Tibial artery (tissue), 4 donors: ENCODE results near the gene IL11RA.

Experiments
- DNase-seq, 2 donors: peaks; one replicate each; pipeline ENCODE4 v3.0.0-alpha.2; 2019
- H3K27ac ChIP-seq, 2 donors: fragments of 200-600 bp; sonication (generic) in 1 of 2; 1 replicate in 1 of 2; 2 replicates in 1 of 2; pipeline ENCODE4 v1.5.1; 2018 to 2019; ENCODE audit warnings: mild to moderate bottlenecking in 1 of 2
- H3K27me3 ChIP-seq, 2 donors: fragments of 200-600 bp; sonication (generic) in 1 of 2; one replicate each; pipeline versions ENCODE4 v1.5.1 to v1.6.0; 2016 to 2019
- H3K36me3 ChIP-seq, 3 donors: fragments of 200-600 bp; sonication (generic) in 2 of 3; one replicate each; pipeline ENCODE4 v1.5.1; 2016 to 2019; ENCODE audit warnings: mild to moderate bottlenecking in 2 of 3
- H3K4me1 ChIP-seq, 4 donors: fragments of 200-600 bp; sonication (generic) in 2 of 4; 1 replicate in 3 of 4; 2 replicates in 1 of 4; pipeline ENCODE4 v1.5.1; 2016 to 2019
- H3K4me3 ChIP-seq, 2 donors: fragments of 200-600 bp; sonication (generic) in 1 of 2; 1 replicate in 1 of 2; 2 replicates in 1 of 2; pipeline ENCODE4 v1.5.1; 2018 to 2019; ENCODE audit warnings: mild to moderate bottlenecking in 2 of 2
- H3K9me3 ChIP-seq, 3 donors: fragments of 200-600 bp; sonication (generic) in 1 of 3; one replicate each; pipeline ENCODE4 v1.5.1; 2016 to 2019
- intact Hi-C: fragments of 100-400 bp; cut with DNase I; formaldehyde crosslinking; loops from one replicate; pipeline ENCODE4 v1.15.0; 2023; ENCODE audit warnings: low total_unique reads
- TF ChIP-seq, protein P1 (sequence below), 2 experiments: fragments of 200-600 bp in 1 of 2; fragments of 450-650 bp in 1 of 2; IDR thresholded peaks; one replicate each; pipeline ENCODE4 v1.5.1; 2017 to 2019; ENCODE audit warnings: antibody characterized with exemption in 2 of 2, mild to moderate bottlenecking in 1 of 2, moderate library complexity in 1 of 2

Gene IL11RA

GRCh38 chr9:34651321-34651720 is 664 bp upstream of the IL11RA start:
- TF ChIP-seq, protein P1, sequence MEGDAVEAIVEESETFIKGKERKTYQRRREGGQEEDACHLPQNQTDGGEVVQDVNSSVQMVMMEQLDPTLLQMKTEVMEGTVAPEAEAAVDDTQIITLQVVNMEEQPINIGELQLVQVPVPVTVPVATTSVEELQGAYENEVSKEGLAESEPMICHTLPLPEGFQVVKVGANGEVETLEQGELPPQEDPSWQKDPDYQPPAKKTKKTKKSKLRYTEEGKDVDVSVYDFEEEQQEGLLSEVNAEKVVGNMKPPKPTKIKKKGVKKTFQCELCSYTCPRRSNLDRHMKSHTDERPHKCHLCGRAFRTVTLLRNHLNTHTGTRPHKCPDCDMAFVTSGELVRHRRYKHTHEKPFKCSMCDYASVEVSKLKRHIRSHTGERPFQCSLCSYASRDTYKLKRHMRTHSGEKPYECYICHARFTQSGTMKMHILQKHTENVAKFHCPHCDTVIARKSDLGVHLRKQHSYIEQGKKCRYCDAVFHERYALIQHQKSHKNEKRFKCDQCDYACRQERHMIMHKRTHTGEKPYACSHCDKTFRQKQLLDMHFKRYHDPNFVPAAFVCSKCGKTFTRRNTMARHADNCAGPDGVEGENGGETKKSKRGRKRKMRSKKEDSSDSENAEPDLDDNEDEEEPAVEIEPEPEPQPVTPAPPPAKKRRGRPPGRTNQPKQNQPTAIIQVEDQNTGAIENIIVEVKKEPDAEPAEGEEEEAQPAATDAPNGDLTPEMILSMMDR (IDR thresholded peaks at IDR 0.05): no peak
- peak overlapping the region; percentile 45 to 60 for H3K4me3 ChIP-seq
- H3K36me3 ChIP-seq: peaks cover 8 to 17% (median 16%) of the 10 kb centered on the region in 3 donors
- no peaks in the 10 kb centered on the region for H3K9me3 ChIP-seq
- peaks cover 8 to 73% (median 62%) of the 10 kb centered on the region in 4 donors for H3K4me1 ChIP-seq
- peak in 1 of 2 donors; percentile 76 for DNase-seq
- H3K27me3 ChIP-seq: no peaks in the 10 kb centered on the region
- H3K27ac ChIP-seq: peak overlapping the region; percentile 86 to 93
- intact Hi-C loops: no loop called here

- H3K9me3 ChIP-seq: no peaks in the 10 kb centered on the region
- peaks cover 8 to 65% (median 56%) of the 10 kb centered on the region in 4 donors for H3K4me1 ChIP-seq
- H3K36me3 ChIP-seq: peaks cover 8 to 24% (median 16%) of the 10 kb centered on the region in 3 donors
- peak overlapping the region; percentile 45 to 60 for H3K4me3 ChIP-seq
- intact Hi-C loops: no loop called here
- DNase-seq: no peak
- H3K27ac ChIP-seq: peak overlapping the region; percentile 86 to 93
- TF ChIP-seq, protein P1 (IDR thresholded peaks at IDR 0.05): no peak
- H3K27me3 ChIP-seq: no peaks in the 10 kb centered on the region
These were observed 616 bp downstream of the IL11RA start for GRCh38 chr9:34652602-34653000.

DNA sequence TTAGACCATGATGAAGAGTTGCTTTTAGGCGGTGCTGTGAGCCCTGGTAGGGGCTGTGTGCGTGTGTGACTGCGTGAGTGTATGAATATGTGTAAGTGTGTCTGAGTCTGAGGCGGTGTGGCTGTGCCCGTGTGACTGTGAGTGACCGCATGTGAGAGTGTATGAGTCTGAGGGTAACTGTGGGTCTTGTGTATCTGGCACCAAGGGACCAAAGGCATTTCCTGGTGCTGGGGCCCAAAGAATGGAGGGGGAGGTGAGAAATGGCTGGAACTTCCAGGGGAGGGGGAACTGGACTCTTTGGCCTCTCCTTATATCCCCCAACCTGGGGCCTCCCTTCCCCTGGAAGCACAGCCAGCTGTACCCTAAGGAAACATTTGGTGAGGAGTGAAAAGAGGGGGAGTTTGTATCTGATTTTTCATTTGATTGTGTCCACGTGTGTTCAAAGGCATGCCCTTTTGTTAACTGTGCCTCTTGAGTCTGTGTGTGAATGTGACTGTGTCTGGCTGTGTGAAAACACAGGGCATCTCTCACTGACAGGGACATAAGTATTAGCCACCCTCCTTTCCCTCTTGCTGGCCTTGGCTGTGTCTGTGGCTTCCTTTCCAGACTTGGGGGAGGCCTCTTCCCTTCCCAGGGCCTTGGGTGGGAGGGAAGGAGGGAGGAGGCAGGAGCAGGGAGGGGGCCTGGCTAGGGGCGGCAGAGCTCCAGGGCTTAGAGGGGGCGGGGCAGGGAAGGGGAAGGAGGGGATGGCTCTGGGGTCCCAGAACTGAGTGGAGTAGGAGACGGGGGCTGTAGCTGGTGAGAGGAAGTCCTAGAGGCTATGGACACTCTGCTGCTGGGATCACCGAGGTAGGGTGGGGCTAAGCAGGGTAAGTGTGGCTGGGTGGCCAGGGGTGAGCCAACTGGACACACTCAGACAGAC is 1.4 kb downstream of the IL11RA start:
- Histone ChIP-seq H3K27ac (peak overlapping the region; percentile 86 to 93), H3K36me3 (peaks cover 8 to 26% (median 14%) of the 10 kb centered on the region in 3 donors), H3K9me3 (no peaks in the 10 kb centered on the region), H3K4me1 (peaks cover 8 to 57% (median 48%) of the 10 kb centered on the region in 4 donors), H3K27me3 (no peaks in the 10 kb centered on the region), H3K4me3 (peak overlapping the region; percentile 45 to 60)
- TF ChIP-seq, protein P1 (IDR thresholded peaks at IDR 0.05): no peak
- intact Hi-C loops: no loop called here
- peak; percentile 52 to 86 for DNase-seq

DNA sequence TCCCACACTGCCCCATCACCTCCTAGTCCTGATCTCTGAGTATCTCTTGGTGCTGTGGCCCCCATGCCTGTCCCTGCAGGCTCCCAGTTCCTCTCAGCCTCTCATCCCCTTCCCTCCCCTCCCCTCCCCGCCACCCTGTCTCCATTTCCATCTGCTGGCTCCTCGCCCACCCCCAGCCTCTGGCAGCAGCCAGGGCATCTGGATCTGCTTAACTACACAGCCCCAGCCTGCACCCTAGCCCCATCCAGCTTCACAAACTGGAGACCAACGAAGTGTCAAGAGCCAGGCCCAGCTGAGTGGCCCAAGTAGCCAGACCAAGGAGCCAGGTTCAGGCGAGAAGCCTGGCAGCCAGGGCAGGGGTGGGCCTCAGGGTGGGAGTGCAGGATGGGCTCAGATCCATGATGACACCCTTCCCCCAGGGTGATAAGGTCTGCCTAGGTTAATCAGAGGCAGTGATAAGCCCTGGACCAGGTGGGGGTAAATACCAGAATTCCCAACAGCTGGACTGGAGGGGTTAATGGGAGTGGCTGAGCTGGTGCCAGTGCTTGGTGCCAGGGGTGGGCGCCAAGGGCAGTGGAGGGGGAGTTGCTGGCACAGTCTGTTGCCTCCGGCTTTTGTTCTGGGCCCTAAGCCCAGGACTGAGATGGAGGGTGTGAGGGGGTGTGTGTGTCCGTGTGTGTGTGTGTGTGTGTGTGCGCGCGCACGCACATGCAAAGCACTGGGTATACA is 2.5 kb downstream of the IL11RA start:
- Histone ChIP-seq H3K27ac (peak overlapping the region; percentile 86 to 93), H3K4me1 (peaks cover 8 to 53% (median 46%) of the 10 kb centered on the region in 4 donors), H3K36me3 (peaks cover 3 to 20% (median 3%) of the 10 kb centered on the region in 3 donors), H3K27me3 (no peaks in the 10 kb centered on the region), H3K4me3 (peak overlapping the region in 1 of 2 donors; percentile 30), H3K9me3 (no peaks in the 10 kb centered on the region)
- intact Hi-C loops: no loop called here
- TF ChIP-seq, protein P1 (IDR thresholded peaks at IDR 0.05): no peak
- peak; percentile 79 to 94 for DNase-seq

GRCh38 chr9:34655394-34655793 is 3.4 kb downstream of the IL11RA start:
- DNase-seq: no peak
- no peaks in the 10 kb centered on the region for H3K27me3 ChIP-seq
- TF ChIP-seq, protein P1 (IDR thresholded peaks at IDR 0.05): no peak
- peaks cover 6 to 24% (median 8%) of the 10 kb centered on the region in 3 donors for H3K36me3 ChIP-seq
- H3K4me1 ChIP-seq: peaks cover 8 to 53% (median 46%) of the 10 kb centered on the region in 4 donors
- peak overlapping the region; percentile 86 to 93 for H3K27ac ChIP-seq
- no peak overlapping the region for H3K4me3 ChIP-seq
- intact Hi-C loops: no loop called here
- H3K9me3 ChIP-seq: no peaks in the 10 kb centered on the region
